Left cardiac atrium (tissue), 4 donors: Measurements from ENCODE around the gene IDI1. TPM values are rescaled to one million over a fixed set of nuclear protein-coding genes. Genes with fewer than 3 reads are reported as not detected.
A peak's percentile ranks its signal among the peaks of the same experiment; 100 is the strongest.
"Not testable (repeated sequence)": the region's sequence is repeated elsewhere in the genome, so short reads cannot be mapped to it uniquely, and the experiment has no call there.

Source experiments
- ATAC-seq, 2 donors: fragments of 200-7000 bp; cut with Tn5 transposase; one replicate each; pipeline ENCODE4 v1.9.1; 2020; ENCODE audit warnings: mild to moderate bottlenecking in 2 of 2, moderate library complexity in 2 of 2
- DNase-seq: peaks from one replicate; pipeline ENCODE4 v3.0.0-alpha.2; 2020
- intact Hi-C, 2 donors: fragments of 100-400 bp; cut with DNase I; formaldehyde crosslinking; loops; one replicate each; pipeline versions ENCODE4 v1.14.1 to v1.15.1; 2022 to 2023
- total RNA-seq, 2 donors: library from RNA; stranded (reverse); fragmentation: NEBNext Ultra II Directional; extraction: Animal tissue kit (Norgen Biotek cat#: 25700); gene quantifications; one replicate each; pipeline ENCODE4 v1.2.1, GENCODE V29; 2021
- donor health status: DM: no; HTN: yes; CAD: no.
- donor health status: DM: no; HTN: yes; CAD: no; lungs with severe emphysema.
- donor health status: DM: yes; HTN: yes; CAD: no.
- donor health status: Dilated cardiomyopathy.

The IDI1 gene
- total RNA-seq, 2 donors from 2014 or later, result 18.4 to 29.8 TPM

DNA sequence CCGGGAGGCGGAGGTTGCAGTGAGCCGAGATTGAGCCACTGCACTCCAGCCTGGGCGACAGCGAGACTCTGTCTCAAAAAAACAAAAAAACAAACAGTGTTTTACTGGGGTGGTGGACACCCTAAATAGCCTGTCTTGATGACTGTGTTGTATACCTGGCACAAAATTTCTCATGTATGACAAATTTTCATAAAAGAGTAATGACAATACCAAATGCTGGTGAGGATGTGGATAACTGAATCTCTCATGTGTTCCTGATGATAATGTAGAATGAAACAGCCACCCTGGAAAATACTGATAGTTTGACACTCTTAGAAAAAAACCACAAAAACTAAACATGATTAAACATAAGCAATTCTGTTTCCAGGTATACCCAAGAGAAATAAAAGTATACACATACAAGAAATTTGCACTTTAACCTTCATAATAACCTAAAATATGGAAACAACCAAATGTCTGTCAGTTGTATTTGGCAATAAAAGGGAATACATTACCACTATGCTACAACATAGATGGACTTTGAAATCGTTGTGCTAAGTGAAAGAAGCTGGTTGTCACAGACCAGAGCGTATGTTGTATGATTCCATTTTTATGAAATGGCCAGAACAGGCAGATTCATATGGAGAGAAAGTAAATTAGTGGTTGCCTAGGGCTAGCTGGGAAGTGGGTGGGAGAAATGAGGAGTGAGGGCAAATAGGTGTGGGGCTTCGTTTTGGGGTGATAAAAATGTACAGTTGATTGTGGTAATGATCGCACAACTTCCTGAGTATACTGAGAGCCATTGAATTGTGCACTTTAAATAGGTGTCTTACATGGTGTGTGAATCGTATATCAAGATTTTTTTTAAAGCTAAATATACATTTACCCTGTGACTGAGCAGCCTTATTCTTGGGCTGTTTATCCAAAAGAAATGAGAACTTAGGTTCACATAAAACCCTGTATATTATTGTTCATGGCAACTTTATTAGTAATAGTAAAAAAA, 19.8 kb upstream of the IDI1 start:
- DNase-seq (no peak), ATAC-seq (no peak)
- intact Hi-C loops, result no loop called here

DNA sequence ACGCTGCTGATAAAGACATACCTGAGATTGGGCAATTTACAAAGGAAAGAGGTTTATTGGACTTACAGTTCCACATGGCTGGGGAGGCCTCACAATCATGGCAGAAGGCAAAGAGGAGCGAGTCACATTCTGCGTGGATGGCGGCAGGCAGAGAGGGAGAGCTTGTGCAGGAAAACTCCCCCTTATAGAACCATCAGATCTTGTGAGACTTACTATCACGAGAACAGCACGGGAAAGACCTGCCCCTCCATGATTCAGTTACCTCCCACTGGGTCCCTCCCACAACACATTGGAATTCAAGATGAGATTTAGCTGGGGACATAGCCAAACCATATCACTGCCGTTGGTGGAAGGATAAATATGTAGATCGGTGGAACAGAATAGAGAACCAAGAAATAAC, 17.8 kb upstream of the IDI1 start:
- intact Hi-C loops, DNase-seq, ATAC-seq: not testable (repeated sequence)

DNA sequence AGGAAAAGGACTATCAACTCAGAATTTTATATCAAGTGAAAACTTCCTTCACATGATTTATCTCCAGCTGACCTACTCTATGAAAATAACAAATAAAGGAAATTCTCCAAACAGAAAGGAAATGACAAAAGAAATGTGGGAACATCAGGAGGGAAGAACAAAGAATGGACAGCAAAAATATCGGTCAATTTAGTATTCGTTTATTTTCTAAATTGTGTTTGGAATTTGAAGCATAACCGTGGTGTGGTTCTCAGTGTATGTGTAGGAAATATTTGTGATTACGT, 16.0 kb upstream of the IDI1 start:
- DNase-seq (no peak), ATAC-seq (no peak)
- intact Hi-C loops, result no loop called here

DNA sequence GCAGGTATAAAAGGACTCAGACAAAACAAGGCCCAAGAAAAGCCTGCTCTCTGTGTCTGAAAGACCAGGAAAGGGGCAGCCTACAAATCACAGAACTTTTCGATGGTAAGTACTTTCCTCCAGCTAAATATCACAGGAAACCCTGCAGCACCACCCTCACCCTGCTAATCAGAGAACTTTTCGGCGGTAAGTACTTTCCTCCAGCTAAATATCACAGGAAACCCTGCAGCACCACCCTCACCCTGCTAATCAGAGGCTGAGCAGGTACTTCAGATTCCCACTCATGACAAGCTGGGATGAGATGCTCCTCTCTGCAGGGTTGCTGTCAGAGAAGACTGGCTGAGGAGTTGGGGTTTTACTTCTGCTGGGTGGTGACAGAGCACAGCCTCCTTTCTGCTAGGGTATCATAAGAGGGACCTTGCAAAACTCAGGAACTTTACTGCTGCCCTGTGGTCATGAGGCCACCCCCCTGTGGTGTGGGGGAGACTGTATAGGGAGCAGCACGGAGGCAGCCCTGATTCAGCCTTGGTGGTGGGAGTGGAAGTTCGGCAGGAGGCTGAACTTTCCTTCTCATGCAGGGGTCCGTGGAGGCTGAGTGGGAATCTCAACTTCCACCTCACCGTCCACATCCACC, 14.4 kb upstream of the IDI1 start:
- intact Hi-C loops, result no loop called here
- no peak for DNase-seq
- peak; percentile 25 to 35 for ATAC-seq

GRCh38 chr10:1061930-1062774, 13.2 kb upstream of the IDI1 start:
- ATAC-seq (peak in 1 of 2 donors; percentile 52), DNase-seq (no peak)
- intact Hi-C loops, result no loop called here

DNA sequence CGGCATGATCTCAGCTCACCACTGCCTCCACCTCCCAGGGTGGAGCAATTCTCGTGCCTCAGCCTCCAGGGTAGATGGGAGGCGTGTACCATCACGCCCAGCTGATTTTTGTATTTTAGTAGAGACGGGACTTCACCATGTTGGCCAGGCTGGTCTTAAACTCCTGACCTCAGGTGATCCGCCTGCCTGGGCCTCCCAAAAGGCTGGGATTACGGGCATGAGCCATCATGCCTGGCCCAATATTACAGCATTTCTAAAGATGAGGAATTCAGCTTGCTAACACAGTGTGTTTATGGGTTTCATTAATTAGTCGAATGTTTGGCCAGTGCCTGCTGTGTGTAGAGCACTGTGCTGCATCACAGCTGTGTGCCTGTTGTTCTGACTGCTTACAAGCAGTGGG, 11.0 kb upstream of the IDI1 start:
- intact Hi-C loops, result no loop called here
- DNase-seq (no peak), ATAC-seq (no peak)

DNA sequence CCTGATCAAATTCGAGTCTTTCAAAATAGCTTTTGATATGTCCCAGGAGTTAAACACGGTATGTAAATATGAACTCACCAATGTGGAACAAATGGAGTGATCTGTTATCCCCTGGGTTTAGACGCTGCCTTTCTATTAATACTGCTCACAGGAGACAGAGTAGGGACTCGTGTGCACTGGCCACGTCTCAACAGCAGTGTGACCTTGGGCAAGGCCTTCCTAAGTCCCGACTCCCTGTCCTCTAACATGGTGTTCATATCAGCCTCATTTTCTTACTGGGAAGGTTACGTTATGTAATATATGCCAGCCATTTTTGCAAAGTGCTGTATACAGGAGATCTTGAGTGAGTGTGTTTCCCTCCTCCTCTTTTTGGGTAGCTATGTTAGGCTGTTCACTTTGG, 9.1 kb upstream of the IDI1 start:
- ATAC-seq, result no peak
- DNase-seq, result no peak
- intact Hi-C loops, result no loop called here

DNA sequence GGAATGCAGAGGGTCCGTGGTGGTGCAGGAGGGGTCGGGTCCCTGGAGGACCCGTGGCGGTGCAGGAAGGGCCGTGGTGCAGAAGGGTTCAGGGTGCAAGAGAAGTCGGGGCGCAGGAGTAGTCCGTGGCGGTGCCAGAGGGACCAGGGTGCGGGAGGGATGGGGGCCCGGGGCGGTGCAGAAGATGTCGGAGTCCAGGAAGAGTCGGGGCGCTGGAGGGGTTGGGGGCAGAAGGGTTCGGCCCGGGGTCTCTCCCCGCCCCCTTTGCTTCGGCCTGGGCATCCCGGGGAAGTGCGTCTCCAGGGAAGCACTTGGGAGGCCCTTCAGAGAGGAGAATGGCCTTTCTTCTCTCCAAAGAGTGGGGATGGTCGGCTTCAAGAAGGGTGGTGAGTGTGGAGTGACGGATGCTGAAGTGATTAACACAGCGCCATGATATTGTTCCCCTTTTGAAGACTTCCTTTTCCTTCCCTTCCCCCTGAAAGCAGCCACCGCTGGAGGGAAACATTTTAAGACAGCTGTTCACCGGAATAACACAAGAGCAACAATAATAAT, 8.3 kb upstream of the IDI1 start:
- intact Hi-C loops, result no loop called here
- DNase-seq (no peak), ATAC-seq (peak; percentile 11 to 14)

DNA sequence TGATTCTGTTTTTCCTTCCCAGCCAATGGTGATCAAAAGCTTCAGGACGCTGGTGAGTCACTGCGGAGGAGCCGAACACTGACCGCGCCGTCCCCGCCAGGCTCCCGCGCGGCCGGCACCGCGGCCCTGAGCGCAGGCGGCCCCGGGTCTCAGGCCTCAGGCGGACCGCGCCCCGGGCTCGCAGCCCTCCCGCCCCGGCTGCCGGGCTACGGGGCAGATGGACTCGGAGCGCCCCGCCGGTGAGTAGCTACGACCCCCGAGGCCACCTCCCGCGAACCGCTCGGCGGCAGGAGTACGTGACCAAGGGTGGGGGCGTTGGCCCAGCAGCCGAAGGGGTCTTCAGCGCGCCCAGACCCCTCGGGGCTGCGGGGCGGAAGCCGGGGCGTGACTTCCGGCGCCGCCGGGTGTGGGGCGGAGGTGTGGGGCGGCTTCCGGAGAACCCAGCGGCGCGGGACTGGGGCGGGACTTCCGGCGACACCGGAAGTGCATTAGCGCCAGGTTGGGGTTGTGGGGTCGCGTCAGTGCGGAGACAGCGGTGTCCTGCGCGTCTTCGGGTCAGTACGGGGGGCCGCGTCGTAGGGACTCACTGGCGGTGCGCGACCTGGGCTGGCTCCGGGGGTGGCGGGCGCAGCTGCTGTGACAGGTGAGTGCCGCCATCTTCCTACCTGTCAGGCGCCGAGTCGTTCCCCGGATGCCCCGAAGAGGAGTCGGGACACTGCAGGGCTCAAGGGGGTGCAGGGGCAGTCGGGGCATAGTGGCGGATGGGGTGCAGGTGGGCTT, 7.6 kb upstream of the IDI1 start, which contains the start of gene WDR37:
TSS of gene WDR37 (plus strand) at position 60 of the 780 bp plus-strand sequence. CDS start 15,771 bp downstream, outside the sequence.
- DNase-seq (peak; percentile 92), ATAC-seq (peak; percentile 98)
- intact Hi-C loops, result no loop called here

DNA sequence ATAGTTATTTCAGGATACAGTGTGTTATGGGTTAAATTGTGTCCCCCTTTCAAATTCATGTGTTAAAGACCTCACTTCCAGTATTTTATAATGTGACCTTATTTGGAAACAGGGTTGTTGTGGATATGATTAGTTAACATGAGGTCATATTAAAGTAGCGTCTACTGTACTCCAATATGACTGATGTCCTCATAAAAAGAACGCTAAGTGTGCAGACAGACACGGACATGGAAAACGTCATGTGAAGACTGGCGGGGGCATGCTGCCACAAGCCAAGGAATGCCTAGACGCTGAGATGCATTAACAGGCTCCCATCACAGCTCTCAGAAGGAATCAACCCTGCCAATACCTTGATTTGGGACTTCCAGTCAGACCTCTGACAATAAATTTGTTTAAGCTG, 5.8 kb upstream of the IDI1 start:
- DNase-seq (no peak), ATAC-seq (no peak)
- intact Hi-C loops, result no loop called here

DNA sequence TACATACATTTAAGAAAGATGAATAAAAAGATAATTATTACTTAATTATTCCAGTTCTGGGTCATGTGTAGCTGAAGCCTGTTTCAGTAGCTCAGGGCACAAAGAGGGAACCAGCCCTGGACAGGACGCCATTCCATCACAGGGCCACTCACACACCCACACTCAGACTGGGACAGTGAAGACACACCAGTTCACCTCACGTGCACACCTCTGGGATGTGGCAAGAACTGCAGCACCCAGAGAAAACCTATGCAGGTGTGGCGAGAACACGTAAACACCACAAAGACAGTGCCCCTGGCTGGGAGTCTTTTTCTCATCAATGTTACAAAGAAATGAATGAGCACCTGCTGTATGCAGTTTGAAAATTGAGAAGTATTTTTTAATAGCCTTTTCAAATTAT, 1.6 kb upstream of the IDI1 start:
- no peak for ATAC-seq
- intact Hi-C loops, result no loop called here
- no peak for DNase-seq

DNA sequence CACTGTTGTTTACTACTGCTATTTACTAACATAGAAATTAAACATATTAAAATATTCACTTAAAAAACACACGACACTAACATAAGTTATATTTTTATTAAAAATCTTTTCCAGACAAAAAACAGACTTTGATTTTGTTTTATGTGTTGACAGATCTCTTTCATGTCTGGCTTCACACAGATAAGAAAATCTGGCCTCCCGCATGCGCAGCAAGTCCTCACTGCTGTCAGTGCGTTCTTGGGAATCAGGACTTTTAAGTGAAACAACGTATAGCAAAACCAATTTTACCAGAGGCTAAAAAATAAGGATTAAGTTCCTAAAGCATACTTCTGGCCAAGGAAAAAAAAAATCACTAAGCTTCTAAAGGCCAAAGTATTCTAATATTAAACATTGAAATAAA, 1.2 kb upstream of the IDI1 start:
- DNase-seq, result no peak
- ATAC-seq, result no peak
- intact Hi-C loops, result no loop called here

GRCh38 chr10:1049425-1049958, 573 bp upstream of the IDI1 start:
- DNase-seq, result no peak
- no peak for ATAC-seq
- intact Hi-C loops, result no loop called here

- DNase-seq, result peak; percentile 53
- peak; percentile 4 for ATAC-seq
- intact Hi-C loops, result no loop called here
Observed at GRCh38 chr10:1048349-1048731, 579 bp downstream of the IDI1 start.

DNA sequence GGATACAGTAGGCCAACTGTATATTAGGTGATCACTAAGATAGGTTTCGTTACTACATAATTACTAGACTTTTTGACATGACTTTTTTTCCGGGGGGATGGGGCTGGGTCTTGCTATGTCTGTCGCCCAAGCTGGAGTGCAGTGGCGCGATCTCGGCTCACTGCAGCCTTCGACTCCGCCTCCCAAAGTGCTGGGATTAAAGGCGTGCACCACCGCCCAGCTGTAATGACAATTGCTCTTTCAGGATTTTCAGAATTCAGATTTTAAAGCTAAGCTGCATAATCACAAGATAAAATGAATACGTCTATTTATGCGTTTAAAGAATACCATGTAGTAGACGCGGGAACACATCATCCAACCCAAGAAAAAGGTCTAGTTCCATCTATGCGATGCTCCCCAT, 982 bp downstream of the IDI1 start:
- intact Hi-C loops, result no loop called here
- no peak for DNase-seq
- no peak for ATAC-seq

- intact Hi-C loops, result no loop called here
- ATAC-seq (no peak), DNase-seq (no peak)
Observed at GRCh38 chr10:1045415-1045814, 3.5 kb downstream of the IDI1 start.

GRCh38 chr10:1044964-1045363, 4.0 kb downstream of the IDI1 start:
- no peak for ATAC-seq
- no peak for DNase-seq
- intact Hi-C loops, result no loop called here

- no peak for DNase-seq
- ATAC-seq, result no peak
- intact Hi-C loops, result no loop called here
Observed at GRCh38 chr10:1044146-1044545, 4.8 kb downstream of the IDI1 start.
